Posterior vena cava (tissue), 2 donors: Measurements from ENCODE around the gene TOP2A. TPM values are rescaled to one million over a fixed set of nuclear protein-coding genes. Genes with fewer than 3 reads are reported as not detected.
A peak's percentile ranks its signal among the peaks of the same experiment; 100 is the strongest.

ENCODE experiments used
- DNase-seq: peaks from one replicate; pipeline ENCODE4 v3.0.0-alpha.2; 2020; ENCODE audit warnings: low spot score
- intact Hi-C, 2 donors: fragments of 100-400 bp; cut with DNase I; formaldehyde crosslinking; loops; one replicate each; pipeline versions ENCODE4 v1.14.1 to v1.14.2; 2022 to 2023
- total RNA-seq, 2 donors: library from RNA; stranded (reverse); fragmentation: NEBNext Ultra II Directional; extraction: Animal tissue kit (Norgen Biotek cat#: 25700); gene quantifications; one replicate each; pipeline ENCODE4 v1.2.1, GENCODE V29; 2021
- donor health status: DM: yes; HTN: yes; CAD: no.
- donor health status: DM: yes; HTN: yes; CAD: no.

Gene TOP2A
- total RNA-seq, 2 donors from 2014 or later = 1.1 to 2.2 TPM

DNA sequence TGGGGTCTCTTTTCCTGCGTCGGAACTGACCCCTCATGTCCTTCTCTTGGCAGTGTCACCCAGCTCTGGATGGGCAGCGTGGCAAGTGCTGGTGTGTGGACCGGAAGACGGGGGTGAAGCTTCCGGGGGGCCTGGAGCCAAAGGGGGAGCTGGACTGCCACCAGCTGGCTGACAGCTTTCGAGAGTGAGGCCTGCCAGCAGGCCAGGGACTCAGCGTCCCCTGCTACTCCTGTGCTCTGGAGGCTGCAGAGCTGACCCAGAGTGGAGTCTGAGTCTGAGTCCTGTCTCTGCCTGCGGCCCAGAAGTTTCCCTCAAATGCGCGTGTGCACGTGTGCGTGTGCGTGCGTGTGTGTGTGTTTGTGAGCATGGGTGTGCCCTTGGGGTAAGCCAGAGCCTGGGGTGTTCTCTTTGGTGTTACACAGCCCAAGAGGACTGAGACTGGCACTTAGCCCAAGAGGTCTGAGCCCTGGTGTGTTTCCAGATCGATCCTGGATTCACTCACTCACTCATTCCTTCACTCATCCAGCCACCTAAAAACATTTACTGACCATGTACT, 38.8 kb upstream of the TOP2A start:
- DNase-seq = no peak
- intact Hi-C loops = no loop called here

DNA sequence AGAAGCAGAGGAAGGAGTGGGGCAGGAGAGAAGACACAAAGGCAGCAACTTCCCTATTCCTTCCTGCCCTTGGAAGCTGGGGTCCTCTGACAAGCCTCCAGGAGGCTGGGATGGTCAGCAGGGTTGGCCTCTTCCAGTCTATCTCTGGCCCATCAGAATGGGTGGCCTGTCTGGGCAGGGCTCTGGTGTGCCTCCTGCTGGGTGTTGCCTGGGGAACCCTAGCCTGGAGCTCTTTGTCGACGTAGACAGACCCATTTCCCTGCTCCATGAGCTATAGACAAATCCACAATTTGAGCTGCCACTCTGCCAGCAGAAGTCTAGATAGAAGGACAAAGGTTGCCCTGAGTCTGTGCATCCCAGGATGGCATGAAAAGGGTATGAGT, 36.9 kb upstream of the TOP2A start:
- DNase-seq = no peak
- intact Hi-C loops = no loop called here

DNA sequence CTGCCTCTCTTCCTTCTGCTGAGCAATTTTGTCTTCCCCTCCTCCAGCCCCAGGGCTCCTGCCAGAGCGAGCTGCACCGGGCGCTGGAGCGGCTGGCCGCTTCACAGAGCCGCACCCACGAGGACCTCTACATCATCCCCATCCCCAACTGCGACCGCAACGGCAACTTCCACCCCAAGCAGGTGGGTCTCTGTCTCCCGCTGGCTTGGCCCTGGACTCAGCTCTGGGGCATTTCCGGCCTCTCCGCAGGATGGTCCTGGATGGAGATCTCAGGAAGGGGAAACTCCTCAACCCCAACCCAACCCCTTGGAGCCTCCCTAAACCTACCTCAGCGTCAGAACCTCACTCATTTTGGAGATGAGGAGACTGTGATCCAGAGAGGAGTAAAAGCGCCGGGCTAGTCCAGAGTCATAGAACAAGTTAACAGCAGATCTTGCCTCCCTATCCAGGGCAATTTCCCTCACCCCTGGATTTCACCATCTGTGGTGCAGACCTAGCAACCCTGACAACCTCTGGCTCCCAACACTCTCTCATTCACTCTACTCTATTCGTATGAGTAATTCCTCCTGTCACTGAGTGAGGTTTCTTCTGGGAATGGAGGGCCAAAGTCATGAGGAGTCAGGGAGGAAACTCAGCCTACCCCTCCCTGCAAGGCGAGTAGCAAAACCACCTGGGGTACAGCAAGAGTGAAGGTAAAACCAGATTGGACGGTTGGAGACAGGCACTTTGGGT, 36.4 kb upstream of the TOP2A start:
- no peak for DNase-seq
- intact Hi-C loops = no loop called here

DNA sequence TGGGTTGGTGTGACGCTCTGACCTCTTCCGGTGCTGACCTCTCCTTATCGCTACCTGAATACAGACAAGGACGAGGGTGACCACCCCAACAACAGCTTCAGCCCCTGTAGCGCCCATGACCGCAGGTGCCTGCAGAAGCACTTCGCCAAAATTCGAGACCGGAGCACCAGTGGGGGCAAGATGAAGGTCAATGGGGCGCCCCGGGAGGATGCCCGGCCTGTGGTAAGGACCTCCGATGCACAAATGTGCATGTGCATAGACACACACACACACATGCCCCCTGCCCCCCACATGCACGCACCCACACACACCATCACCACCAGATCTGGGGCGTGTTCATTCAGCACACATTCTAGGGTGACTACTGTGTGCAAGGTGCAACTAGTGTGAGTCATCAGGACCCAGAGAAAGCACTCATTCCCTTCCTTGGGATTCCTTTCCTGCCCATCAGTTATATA, 35.3 kb upstream of the TOP2A start:
- intact Hi-C loops = no loop called here
- no peak for DNase-seq

DNA sequence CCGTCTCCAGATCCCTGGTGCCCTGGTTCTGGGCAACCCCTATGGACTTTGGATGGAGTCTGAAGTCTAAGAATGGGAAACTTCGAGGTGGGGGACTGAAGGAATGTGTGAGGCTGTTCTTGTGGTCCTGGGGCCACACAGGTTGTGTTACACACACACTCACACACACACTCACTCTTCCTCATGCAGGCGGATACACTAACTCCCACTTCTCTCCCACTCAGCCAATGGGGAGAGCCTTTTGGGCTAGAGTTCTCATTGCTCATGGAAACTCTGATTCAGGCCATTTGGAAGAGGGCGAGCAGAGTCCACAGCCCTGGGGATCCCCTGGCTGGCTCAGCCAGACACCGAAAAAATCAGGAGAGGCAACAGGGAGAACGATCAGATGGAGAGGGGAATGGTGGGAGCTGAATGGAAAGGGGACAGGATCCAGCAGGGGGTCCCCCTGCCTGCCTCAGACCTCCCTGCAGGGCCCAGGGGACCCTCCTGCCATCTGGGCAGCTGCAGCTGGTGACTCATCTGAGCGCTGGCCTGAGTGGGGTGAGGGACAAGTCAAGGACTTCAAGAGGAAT, 34.6 kb upstream of the TOP2A start:
- DNase-seq = no peak
- intact Hi-C loops = no loop called here

DNA sequence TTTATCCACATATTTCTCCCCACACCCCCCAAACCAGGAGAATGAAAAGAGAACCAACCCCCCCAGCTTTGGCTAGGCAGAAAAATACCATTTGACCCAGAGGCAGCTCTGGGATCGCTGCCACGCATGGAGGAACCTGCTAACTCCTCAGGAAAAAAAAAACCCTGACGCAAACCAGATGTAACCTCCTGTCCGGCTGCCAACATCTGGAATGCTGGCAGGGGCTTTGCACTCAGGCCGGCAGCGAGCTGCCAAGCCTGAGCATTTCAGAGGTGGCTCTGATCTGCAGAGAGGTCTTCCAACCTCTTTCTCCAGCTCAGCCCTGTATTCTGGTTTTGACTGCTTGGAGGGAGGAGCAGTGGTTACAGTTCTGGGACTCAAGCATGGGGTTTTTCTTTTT, 33.7 kb upstream of the TOP2A start:
- DNase-seq = peak; percentile 93

DNA sequence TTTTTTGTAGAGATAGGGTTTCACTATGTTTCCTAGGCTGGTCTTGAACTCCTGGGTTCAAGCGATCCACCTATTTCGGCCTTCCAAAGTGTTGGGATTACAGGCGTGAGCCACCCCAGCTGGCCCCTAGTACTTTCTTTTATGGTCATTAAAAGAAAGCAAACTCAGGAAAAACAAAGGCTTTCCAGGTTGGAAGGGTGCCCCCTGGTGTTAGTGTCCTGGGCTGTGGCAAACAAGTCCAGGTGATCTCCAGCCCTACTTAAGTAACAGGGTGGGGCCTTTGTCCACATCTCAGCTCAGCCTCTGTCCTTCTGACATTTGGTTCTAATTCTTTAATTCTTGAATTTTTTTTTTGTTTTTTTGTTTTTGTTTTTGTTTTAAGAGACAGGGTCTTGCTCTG, 32.5 kb upstream of the TOP2A start:
- no peak for DNase-seq
- intact Hi-C loops = no loop called here

More for the DNA sequence above, 33.7 kb upstream of the TOP2A start:
- intact Hi-C loops = no loop called here

DNA sequence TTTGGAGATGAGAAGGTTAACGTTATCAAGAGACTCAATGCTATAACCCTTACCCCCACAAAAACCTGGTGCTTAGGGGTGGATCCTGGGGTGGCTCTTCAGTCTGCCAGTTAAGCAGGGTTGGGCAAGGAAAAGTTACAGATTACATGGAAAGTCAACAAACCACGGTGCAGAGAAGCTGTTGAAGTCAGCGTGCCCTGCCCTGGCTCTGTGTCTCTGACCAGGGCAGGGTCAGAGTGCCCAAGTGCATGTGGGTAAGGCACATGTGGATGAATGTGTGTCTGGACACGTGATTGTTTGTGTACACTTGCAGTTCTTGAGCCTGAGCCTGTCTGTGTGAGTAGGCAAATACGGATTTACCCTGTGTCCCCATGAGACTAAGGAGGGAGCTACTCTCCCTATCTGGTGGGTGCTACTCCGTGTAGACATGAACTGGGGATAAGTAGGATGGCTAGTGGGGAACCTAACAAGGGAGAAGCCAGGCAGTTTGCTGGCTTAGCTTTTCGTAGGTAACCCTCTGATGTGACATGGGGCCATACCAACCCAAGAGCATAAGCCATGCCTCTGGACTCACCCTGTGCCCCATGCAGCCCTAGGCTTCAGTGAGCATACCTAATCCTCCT, 31.1 kb upstream of the TOP2A start:
- DNase-seq = no peak
- intact Hi-C loops = loop anchor here in 1 of 2 donors (10.0 kb wide), 1 partner anchor 106 kb away; no protein-coding TSS in a partner anchor

DNA sequence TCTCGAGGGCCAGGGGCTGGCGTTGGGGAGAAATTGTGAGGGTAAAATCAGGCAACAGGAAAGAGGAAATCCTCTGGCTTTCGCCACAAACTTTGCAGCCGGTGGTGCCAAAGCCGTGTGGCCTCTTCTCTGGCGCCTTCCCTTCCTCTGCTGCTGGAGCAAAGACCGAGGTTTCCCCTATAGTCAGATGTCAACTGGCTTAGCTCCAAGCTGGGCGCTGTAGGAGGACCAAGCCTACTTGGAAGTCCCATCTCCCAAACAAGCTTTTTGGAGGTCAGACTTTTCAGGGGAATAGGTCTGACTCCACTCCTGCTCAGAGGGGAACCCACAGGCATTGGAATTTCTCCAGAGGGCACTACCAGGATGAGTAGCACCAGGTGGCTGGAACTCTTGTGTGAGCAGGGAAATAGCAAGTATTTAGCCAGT, 30.5 kb upstream of the TOP2A start:
- no peak for DNase-seq
- intact Hi-C loops = loop anchor here in 1 of 2 donors (10.0 kb wide), 1 partner anchor 107 kb away; no protein-coding TSS in a partner anchor

DNA sequence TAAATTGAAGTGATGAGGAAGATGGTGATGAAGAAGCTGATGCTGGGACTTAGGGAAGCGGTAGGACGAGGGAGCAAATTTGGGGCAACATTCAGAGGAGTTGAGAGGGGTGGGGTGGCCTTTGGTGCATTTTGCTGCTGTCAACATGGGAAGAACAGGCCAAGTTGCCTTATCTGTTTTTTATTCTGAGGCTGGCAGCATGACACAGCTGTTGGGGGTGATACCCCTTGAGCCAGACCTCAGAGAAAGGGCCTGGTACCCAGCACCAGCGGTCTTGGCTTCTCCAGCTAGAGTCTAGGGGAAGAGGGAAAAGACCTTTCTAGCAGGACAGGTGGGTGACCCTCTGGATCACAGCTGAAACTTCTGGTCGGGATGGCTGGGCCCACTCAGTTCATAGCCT, 30.1 kb upstream of the TOP2A start:
- no peak for DNase-seq
- intact Hi-C loops = loop anchor here in 1 of 2 donors (10.0 kb wide), 1 partner anchor 107 kb away; no protein-coding TSS in a partner anchor

DNA sequence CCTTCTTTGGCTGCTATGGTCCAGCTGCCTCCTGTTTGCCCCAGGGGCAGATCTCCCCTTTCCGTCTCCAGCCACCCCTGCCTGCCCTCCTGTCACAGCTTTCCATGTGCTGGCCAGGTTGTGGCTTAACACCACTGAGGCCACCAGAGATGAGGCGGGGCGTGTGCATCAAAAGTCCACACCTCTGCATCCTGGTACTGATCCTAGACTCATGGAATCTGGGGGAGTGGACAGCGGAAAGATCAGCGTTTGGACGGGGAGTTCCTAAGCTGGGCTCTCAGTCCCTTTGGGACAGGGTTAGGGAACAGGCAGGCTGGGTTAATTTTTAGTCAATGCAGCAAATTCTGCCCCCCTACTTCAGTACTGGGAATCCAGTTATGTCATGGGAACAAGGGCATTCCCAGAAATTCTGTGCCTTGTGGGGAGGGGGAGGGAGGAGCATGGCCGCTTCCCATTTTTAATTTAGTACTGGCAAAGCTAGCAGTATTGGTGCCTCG, 29.5 kb upstream of the TOP2A start:
- DNase-seq = no peak
- intact Hi-C loops = loop anchor here in 1 of 2 donors (10.0 kb wide), 1 partner anchor 108 kb away; no protein-coding TSS in a partner anchor

DNA sequence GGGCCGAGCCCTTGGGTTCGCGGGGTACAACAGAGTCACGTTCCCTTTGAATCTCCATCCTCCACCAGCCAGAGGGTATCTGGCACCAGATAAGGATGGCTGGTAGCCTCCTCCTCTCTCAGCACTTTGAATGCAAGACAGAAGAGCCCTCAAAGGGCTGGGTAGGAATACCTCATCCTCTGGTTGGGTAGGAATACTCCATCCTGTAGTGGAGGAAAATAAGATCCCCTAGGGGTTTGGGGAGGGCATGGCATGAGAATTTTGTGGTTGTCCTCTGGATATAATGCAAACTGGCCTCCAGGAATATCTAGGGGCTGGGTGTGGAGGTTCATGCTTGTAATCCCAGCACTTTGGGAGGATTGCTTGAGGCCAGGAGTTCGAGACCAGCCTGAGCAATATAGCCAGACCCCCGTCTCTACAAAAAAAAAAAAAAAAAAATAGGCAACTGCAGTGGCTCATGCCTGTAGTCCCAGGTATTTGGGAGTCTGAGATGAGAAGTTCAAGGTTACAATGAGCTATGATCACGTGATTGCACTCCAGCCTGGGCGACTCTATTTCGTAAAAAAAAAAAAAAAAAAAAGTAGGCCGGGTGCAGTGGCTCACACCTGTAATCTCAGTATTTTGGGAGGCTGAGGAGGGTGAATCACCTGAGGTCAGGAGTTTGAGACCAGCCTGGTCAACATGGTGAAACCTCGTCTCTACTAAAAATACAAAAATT, 28.2 kb upstream of the TOP2A start:
- no peak for DNase-seq
- intact Hi-C loops = loop anchor here in 1 of 2 donors (1.0 to 10.0 kb wide), 2 partner anchors 29 to 109 kb away; no protein-coding TSS in a partner anchor

DNA sequence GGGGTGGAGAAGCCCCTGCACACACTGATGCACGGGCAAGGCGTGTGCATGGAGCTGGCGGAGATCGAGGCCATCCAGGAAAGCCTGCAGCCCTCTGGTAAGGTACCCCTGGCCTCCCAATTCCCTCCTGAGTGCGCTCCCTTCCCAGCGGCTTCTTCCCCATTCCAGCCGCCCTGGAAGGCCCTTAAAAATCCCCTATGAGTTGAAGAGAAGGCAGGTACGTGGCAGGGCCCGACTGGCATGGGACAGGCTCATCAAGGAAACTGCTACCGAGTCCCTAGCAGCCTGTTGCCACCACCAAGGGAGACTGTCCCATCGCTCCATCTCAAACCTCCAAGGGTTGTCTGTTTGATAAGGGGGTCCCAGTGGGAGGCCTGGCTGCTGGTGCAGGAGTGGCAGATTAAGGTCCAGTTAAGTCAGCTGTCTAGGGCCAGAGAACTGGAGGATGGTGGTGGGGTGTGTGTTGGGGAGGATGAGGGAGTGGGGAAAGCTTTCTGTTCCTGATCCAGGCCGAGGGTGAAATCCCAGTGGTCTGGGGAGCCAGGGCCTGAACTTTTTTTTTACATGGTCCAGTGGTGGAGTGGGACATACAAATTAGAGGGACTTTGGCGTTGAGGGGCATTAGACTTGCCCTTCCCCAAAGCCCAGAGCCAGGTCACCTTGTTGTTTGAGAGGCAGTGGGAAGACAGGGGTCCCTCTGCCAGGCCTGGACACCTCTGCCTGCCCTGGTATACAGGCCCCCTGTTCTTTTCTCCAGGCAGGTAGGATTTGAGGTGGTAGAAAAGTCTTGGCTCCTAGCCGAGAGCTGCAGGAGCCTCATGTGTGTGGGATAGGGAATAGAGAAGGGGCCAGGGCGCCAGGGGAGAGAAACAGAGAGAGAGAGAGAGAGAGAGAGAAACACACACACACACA, 26.5 kb upstream of the TOP2A start:
- intact Hi-C loops = loop anchor here (5.0 to 10.0 kb wide), 2 partner anchors 88 to 111 kb away; no protein-coding TSS in a partner anchor
- no peak for DNase-seq

DNA sequence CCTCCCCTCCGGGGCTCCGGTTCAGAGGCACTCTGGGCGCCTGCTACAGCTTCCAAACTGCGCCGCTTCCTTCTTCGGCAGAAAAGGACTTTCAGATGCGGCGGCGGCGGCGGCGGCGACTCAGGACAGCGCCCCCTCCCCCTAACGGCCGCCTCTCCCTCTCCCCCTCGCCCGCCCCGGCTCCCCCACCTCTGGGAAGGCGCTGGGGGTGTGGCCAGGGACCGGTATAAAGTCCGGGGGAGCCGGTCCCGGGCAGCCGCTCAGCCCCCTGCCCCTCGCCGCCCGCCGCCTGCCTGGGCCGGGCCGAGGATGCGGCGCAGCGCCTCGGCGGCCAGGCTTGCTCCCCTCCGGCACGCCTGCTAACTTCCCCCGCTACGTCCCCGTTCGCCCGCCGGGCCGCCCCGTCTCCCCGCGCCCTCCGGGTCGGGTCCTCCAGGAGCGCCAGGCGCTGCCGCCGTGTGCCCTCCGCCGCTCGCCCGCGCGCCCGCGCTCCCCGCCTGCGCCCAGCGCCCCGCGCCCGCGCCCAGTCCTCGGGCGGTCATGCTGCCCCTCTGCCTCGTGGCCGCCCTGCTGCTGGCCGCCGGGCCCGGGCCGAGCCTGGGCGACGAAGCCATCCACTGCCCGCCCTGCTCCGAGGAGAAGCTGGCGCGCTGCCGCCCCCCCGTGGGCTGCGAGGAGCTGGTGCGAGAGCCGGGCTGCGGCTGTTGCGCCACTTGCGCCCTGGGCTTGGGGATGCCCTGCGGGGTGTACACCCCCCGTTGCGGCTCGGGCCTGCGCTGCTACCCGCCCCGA, 25.7 kb upstream of the TOP2A start, which contains the start of gene IGFBP4:
Gene IGFBP4 (plus strand): TSS at position 255 of the 792 bp plus-strand sequence. CDS start 286 bp downstream, at position 541.
- DNase-seq = peak; percentile 95
- intact Hi-C loops = loop anchor here (5.0 to 10.0 kb wide), 2 partner anchors 89 to 111 kb away; no protein-coding TSS in a partner anchor

DNA sequence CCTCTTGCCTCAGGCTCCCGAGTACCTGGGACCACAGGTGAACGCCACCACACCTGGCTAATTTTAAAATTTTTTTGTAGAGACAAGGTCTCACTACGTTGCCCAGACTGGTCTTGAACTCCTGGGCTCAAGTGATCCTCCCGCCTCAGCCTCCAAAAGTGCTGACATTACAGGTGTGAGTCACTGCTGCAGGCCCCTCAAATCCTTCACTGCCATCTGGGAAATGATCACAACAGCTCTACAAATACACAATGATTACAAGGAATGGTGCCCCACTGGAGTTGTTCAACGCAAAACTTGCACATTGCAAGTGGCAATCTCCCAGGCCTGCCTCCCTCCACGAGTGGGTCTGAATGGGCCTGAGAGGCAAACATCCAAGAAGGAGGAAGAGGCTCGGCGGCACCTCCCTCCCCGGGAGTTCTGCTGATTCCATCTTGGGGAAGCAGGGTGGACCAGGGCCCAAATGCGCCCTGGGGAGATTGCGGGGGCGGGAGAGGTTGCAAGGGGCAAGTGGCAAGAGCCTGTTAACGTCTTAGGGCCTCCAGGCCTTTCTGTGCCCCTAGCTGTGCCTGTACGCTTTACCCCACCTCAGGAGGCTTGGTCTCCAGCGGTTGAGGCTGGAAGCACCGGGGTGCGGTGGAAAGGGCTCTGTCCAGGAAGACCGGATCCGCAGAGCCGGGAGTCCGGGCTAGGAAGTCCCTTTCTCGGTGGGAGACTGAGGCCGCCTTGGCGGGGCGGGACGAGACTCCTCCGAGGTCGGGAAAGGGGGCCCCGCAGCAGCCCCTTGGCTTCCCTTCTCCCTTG, 24.9 kb upstream of the TOP2A start:
- intact Hi-C loops = loop anchor here (5.0 to 10.0 kb wide), 2 partner anchors 90 to 112 kb away; no protein-coding TSS in a partner anchor
- peak; percentile 92 for DNase-seq

DNA sequence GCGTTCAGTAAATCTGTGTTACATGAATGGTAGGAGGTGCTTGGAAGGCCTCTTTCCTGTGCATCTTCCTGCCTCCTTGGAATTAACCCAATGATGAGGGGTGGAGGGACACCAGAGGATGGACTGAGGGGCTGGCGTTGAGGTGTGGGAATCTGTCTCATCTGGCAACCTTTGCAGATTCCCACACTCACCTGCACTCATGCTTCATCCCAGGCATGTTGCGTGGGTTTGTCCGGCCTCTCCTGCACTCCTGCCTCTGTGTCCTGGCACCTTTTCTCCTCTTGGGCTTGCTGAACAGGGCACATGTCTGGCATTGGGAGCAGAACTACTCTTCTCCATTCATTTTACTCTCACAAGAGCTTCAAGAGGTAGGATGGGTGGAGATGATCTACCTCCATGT, 22.5 kb upstream of the TOP2A start:
- DNase-seq = no peak
- intact Hi-C loops = loop anchor here (2.0 to 10.0 kb wide), 3 partner anchors 37 to 115 kb away; no protein-coding TSS in a partner anchor
